MM.1S (cell line): Measurements from ENCODE around the gene MGAT4B.

ENCODE experiments used
- EZH2 ChIP-seq: fragments of 300-600 bp; sonication (generic); optimal IDR thresholded peaks from 2 replicates; pipeline ENCODE3; 2017; ENCODE audit warnings: low read depth, mild to moderate bottlenecking, antibody characterized with exemption, low read length, mixed read lengths
- EZH2phosphoT487 ChIP-seq: fragments of 300-600 bp; sonication (generic); IDR thresholded peaks from 2 replicates; pipeline ENCODE4 v1.6.1; 2018; ENCODE audit warnings: antibody characterized with exemption, low read length
- TF ChIP-seq, protein P1 (sequence below): fragments of 300-600 bp; sonication (generic); IDR thresholded peaks from 2 replicates; pipeline ENCODE4 v1.5.1; 2016; ENCODE audit warnings: antibody characterized with exemption, low read length, mixed read lengths

DNA sequence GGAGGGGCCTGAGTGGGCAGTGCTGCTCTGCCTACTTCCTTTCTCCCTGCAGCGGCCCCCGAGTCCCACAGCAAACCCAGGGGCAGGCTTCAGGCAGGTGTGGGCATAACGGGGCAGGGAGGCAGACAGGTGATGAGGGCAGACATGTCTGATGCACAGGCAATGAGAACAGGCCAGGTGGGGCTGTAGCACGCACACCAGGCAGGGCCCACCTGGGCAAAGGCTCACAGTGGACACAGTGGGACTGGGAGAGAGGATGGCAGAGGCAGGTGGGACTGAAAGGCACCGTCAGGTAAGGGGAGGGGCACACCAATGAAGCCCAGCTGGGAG, 7.1 kb downstream of the MGAT4B start:
- TF ChIP-seq, protein P1, sequence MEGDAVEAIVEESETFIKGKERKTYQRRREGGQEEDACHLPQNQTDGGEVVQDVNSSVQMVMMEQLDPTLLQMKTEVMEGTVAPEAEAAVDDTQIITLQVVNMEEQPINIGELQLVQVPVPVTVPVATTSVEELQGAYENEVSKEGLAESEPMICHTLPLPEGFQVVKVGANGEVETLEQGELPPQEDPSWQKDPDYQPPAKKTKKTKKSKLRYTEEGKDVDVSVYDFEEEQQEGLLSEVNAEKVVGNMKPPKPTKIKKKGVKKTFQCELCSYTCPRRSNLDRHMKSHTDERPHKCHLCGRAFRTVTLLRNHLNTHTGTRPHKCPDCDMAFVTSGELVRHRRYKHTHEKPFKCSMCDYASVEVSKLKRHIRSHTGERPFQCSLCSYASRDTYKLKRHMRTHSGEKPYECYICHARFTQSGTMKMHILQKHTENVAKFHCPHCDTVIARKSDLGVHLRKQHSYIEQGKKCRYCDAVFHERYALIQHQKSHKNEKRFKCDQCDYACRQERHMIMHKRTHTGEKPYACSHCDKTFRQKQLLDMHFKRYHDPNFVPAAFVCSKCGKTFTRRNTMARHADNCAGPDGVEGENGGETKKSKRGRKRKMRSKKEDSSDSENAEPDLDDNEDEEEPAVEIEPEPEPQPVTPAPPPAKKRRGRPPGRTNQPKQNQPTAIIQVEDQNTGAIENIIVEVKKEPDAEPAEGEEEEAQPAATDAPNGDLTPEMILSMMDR: no peak
- TF ChIP-seq EZH2 (no peak), EZH2phosphoT487 (no peak)
